Thyroid gland (tissue), 4 donors: ENCODE data around the gene MRAS.

ENCODE experiments used
- POLR2A ChIP-seq, 2 donors: fragments of 450-650 bp; IDR thresholded peaks; one replicate each; pipeline ENCODE4 v1.6.1; 2017; ENCODE audit warnings: antibody characterized with exemption in 2 of 2, mild to moderate bottlenecking in 2 of 2, moderate library complexity in 1 of 2
- TF ChIP-seq, protein P1 (sequence below), 6 experiments: fragments of 200-600 bp in 3 of 6; fragments of 450-650 bp in 3 of 6; sonication (generic) in 3 of 6; IDR thresholded peaks; one replicate each; pipeline ENCODE4 v1.5.1; 2016 to 2019; ENCODE audit warnings: antibody characterized with exemption in 6 of 6, mild to moderate bottlenecking in 2 of 6, inconsistent platforms in 1 of 6, moderate library complexity in 1 of 6

DNA sequence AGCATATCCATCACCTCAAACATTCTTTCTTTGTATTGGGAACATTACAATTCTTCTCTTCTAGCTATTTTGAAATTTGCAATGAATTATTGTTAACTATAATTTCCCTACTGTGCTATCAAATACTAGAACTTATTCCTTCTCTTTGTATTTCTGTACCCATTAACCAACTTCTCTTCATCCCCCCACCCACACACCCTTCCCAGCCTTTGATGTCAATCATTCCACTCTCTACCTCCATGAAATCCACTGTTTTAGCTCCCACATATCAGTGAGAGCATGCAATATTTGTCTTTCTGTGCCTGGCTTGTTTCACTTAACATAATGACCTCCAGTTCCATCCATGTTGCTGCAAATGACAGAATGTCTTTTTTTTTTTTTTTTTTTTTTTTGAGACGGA lies 30.6 kb downstream of the MRAS start:
- TF ChIP-seq POLR2A (IDR thresholded peaks at IDR 0.05): no peak
- TF ChIP-seq, protein P1, sequence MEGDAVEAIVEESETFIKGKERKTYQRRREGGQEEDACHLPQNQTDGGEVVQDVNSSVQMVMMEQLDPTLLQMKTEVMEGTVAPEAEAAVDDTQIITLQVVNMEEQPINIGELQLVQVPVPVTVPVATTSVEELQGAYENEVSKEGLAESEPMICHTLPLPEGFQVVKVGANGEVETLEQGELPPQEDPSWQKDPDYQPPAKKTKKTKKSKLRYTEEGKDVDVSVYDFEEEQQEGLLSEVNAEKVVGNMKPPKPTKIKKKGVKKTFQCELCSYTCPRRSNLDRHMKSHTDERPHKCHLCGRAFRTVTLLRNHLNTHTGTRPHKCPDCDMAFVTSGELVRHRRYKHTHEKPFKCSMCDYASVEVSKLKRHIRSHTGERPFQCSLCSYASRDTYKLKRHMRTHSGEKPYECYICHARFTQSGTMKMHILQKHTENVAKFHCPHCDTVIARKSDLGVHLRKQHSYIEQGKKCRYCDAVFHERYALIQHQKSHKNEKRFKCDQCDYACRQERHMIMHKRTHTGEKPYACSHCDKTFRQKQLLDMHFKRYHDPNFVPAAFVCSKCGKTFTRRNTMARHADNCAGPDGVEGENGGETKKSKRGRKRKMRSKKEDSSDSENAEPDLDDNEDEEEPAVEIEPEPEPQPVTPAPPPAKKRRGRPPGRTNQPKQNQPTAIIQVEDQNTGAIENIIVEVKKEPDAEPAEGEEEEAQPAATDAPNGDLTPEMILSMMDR (IDR thresholded peaks at IDR 0.05): no peak
